ENCODE results near the gene PNPLA6. TPM values are rescaled to one million over a fixed set of nuclear protein-coding genes. Genes with fewer than 3 reads are reported as not detected.

The PNPLA6 gene
- total RNA-seq, 1 experiment from 2014 or later, result 86.0 TPM

DNA sequence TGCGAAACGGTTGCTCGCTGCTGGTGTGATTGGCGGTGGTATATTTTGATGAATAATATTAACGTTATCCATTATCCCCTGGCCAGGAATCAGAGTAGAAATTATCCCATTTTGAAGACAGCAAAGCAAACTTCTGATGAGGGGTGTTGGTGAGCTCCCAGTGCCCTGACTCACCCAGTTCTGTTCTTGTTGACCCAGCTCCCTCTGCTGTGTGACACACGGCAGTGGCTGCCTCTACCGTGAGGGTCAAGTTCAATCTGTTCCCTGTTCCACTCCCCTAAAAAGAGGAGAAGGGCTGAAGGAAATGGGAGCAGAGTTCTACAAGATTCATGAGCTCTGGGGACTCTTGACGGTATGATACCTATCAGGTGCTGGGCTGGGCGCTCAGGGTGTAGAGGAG, 62.2 kb downstream of the PNPLA6 start:
- no peak for DNase-seq (ENCODE audit: low read depth)

DNA sequence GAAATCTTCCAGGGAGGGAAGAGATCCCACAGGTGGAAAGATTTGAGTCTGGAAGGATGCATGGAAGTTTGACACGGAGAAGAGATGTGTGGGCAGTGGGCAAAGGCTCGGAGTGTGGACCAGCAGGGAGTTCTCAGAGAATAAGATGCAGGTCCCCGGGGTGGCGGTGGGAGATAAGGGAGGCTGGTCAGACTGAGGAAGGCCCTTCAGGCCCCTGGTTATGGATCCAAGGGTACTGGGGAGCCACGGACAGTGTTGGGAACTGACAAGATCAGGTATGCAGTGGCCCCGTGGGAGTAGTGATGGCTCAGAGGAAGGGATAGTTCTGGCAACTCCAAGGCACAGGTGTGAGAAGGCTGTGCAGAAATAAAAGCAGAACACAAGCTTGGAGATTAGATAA, 62.7 kb downstream of the PNPLA6 start:
- DNase-seq (ENCODE audit: low read depth), result no peak

DNA sequence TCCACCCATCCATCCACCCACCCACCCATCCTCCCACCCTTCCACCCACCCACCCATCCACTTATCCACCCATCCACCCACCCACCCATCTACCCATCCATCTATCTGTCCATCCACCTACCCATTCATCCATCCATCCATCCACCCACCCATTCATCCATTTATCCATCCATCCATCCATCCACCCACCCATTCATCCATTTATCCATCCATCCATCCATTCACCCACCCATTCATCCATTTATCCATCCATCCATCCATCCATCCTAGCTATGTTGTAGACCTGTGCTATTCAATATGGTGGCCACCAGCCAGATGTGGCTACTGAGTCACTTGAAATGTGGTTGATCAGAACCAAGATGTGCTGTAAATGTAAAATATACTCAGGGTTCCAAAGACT, 65.2 kb downstream of the PNPLA6 start:
- DNase-seq (ENCODE audit: low read depth), result no peak

DNA sequence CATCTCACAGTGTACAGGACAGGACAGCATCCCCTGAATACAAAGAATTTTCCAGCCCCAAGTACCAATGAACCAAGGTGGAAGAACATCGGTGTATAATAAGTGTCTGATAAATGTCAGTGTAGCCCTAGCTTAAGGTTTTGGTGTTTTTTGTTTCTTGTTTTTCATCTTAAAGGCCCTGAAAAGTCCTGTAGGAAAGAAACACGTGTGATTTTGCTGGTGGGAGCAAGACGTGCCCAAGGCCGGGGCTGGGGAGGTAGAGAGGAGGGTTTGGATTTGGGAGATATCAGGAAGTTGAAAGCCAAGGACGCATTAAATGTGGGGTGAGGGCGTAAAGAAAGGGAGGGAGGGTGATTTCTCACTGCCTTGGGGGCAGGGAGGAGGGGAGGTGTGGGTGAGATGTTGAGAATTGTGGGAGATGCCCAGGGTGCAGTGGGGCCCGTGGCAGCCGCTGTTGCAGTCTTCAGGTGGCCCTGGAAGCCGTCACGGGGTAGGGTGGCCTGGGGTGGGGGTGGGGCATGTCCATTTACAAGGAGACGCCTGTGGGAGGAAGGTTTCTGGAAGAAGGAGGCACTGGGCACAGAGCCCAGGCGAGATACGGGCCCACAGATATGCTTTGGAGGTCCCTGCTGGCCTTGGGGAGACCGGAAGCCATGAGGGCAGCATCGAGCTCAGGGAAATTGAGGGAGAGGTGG, 66.9 kb downstream of the PNPLA6 start:
- no peak for DNase-seq (ENCODE audit: low read depth)

DNA sequence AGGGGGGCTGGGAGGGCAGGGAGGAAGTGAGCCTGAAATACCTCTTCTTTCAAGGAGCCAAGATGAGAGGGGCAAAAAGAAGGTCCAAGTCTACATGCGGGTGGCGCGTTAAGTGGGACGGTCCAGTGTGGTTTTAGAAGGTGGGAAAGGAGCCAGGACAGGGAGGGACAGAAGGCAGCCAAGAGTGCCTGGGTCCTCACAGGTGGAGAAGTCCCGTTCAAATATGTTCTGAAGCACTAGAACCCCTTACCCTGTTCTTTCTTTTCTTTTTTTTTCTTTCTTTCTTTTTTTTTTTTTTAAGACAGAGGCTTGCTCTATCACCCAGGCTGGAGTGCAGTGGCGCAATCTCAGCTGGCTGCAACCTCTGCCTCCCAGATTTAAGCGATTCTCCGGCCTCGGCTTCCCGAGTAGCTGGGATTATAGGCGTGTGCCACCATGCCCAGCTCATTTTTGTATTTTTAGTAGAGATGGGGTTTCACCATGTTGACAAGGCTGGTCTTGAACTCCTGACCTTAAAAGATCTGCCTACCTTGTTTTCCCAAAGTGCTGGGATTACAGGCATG, 67.5 kb downstream of the PNPLA6 start:
- no peak for DNase-seq (ENCODE audit: low read depth)

DNA sequence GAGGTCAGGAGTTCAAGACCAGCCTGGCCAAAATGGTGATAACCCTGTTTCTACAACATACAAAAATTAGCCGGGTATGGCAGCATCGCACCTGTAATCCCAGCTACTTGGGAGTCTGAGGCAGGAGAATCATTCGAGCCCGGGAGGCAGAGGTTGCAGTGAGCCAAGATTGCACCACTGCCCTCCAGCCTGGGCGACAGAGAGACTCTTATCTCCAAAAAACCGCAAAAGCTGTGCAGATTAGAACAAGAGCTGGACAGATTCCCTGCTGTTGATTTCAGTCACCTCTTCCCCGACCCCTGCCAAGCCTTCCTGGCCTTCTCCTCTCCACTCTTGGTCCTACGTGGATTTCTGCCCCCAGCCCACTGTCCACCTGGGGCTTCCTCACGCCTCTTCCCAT, 68.4 kb downstream of the PNPLA6 start:
- no peak for DNase-seq (ENCODE audit: low read depth)

DNA sequence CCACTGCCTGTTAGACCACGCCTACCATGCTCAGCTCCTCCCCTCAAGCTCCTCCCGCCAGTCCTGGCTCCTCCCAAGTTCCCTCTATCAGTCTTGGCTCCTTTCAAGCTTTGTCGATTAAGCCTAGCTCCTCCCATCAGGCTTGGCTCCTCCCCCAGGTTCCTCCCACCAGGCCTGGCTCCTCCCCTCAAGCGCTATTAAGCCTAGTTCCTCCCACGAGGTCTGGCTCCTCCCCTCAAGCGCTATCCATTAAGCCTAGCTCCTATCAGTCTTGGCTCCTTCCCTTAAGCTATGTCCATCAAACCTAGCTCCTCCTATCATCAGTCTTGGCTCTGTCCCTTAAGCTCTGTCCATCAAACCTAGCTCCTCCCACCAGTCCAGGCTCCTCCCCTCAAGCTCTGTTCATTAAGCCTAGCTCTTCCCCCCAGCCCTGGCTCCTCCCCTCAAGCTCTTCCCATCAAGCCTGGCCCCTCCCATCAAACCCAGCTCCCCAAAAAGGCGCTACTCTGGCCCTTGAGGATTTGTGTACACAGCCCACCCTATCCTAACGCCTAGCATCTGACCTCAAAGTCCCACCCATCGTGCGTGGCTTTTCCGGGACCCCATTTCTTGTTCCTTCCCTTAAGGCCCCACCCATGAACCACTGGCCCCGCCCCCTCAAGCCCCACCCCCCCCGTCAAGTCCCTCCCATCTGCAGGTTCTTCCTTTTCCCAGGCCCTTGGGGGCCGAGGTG, 70.1 kb downstream of the PNPLA6 start:
- DNase-seq (ENCODE audit: low read depth), result peak; percentile 47

DNA sequence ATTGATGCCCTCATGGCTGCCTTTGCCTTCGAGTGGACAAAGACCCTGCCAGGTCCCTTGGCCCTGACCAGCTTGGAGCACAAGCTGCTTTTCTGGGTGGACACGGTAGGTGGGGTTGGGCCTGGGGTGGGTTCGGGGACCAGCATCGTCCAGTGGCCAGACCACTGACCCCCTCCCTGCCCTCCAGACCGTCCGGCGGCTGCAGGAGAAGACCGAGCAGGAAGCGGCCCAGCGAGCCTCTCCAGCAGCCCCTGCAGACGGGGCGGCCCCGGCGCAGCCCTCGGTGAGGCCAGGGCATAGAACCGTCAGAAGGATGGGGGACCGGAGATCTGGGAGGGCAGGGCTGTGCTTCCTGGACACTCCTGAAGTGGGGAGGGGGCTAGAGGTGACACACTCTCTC, 70.8 kb downstream of the PNPLA6 start:
- DNase-seq (ENCODE audit: low read depth), result no peak

DNA sequence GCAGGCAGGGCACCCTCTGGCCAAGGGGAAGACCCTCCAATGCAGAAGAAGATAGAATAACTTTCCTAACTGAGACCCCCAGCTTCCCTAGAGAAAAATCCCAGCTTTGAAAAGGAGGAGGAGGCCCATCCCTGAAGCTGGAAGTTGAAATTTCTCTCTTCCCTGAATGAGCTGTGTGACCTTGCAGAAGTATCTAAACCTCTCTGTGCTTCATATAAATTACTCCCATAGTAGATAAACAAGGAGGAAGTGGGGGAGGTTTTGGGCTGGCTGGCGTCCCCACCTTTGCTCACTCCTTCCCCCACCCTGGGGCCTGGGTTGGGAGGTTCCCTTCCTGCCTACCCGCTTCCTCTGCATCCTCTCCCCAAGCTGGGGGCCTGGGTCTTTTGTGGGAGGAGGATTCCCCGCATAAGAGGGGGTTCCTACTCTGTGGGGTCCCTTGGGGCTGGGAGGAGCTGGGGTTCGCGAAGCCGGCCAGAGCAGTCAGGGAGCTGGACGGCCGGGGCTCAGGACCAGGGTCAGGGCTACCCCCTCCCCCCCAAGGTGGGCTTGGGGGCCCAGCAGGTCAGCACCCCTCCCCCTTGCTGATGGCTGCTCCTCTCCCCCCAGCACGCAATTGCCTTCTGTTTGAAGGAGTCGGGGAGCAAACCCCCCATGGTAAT, 71.8 kb downstream of the PNPLA6 start:
- no peak for DNase-seq (ENCODE audit: low read depth)

DNA sequence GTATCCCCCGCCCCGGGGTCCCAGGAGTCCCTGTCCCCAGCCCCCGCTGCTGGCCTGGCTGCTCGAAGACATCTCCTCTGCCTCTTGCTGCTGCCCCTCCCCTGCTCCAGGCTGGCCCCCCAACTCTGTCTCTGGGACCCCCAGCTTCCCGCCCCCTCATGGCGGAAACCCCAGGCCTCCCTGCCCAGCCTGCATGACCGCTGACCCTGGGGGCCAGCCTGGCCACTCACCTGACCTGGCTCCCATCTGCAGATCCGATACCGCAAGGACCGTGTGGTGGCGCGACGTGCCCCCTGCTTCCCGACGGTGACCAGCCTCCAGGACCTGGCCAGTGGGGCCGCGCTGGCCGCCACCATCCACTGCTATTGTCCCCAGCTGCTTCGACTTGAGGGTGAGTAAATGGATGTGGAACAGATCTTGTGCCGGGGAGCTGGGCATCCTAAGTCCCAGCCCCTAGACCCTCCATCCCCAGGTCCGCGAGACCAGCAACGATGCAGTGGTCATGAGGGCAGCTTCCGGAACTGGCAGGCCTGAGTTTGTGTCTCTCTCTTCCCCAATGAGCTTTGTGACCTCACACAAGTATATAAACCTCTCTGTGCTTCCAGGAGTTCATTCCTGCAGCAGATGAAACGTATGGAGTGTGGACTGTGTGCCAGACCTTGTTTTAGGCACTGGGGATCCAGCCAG, 72.5 kb downstream of the PNPLA6 start:
- DNase-seq (ENCODE audit: low read depth), result no peak

DNA sequence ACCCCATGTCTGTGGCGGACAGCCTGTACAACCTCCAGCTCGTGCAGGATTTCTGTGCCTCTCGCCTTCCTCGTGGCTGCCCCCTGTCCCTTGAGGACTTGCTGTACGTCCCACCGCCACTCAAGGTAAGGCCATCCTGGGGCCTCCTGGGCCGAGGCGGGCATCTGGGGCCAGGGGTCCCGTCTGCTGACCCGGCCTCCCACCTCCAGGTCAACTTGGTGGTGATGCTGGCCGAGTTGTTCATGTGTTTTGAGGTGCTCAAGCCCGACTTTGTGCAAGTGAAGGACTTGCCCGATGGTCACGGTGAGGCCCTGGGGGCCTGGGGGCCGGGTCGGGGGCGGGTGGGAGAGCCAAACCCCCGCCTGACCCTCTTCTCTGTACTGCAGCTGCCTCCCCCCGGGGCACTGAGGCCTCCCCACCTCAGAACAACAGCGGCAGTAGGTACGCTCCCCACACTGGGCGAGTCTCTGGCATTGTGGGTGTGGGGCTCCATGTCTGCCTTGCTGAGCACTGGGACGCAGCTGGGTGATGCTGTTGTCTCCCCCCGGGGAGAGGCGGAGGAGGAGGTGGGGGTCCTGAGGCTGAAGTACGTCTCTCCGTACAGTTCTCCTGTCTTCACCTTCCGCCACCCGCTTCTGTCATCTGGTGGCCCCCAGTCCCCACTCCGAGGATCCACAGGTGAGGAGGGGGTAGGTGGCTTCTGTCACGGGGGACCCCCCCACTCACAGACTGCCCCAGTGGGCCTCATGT, 75.1 kb downstream of the PNPLA6 start:
- DNase-seq (ENCODE audit: low read depth), result no peak

Other genes starting within 250 kb of the PNPLA6 start
- gene INSR, start 241.3 kb upstream of the PNPLA6 start, total RNA-seq (2014; rRNA removed; shearing (Covaris generic)), result 0.37 and 1.6 TPM in 2 replicates
- gene ARHGEF18, start 186.8 kb upstream of the PNPLA6 start, total RNA-seq (2014; rRNA removed; shearing (Covaris generic)), result 27.7 and 54.2 TPM in 2 replicates
- gene PEX11G, start 46.7 kb upstream of the PNPLA6 start, total RNA-seq (2014; rRNA removed; shearing (Covaris generic)), result 0.20 and 0.74 TPM in 2 replicates
- 27.2 and 55.4 TPM in 2 replicates for gene ZNF358, start 19.6 kb upstream of the PNPLA6 start, total RNA-seq (2014; rRNA removed; shearing (Covaris generic))
- 2.9 and 7.8 TPM in 2 replicates for gene MCOLN1, start 13.1 kb upstream of the PNPLA6 start, total RNA-seq (2014; rRNA removed; shearing (Covaris generic))
- gene CAMSAP3, start 60.1 kb downstream of the PNPLA6 start, total RNA-seq (2014; rRNA removed; shearing (Covaris generic)), result 0.15 TPM in 1 of 2 replicates, not detected in the other
- gene XAB2, start 93.8 kb downstream of the PNPLA6 start, total RNA-seq (2014; rRNA removed; shearing (Covaris generic)), result 26.0 and 38.5 TPM in 2 replicates
- 54.8 and 67.8 TPM in 2 replicates for gene PET100, start 94.1 kb downstream of the PNPLA6 start, total RNA-seq (2014; rRNA removed; shearing (Covaris generic))
- not detected in 2 replicates for gene PCP2, start 98.0 kb downstream of the PNPLA6 start, total RNA-seq (2014; rRNA removed; shearing (Covaris generic))
- gene STXBP2, start 101.4 kb downstream of the PNPLA6 start, total RNA-seq (2014; rRNA removed; shearing (Covaris generic)), result 0.30 and 2.8 TPM in 2 replicates
- gene RETN, start 133.3 kb downstream of the PNPLA6 start, total RNA-seq (2014; rRNA removed; shearing (Covaris generic)), result not detected in 2 replicates
- gene MCEMP1, start 141.4 kb downstream of the PNPLA6 start, total RNA-seq (2014; rRNA removed; shearing (Covaris generic)), result not detected in 2 replicates
- 89.9 and 101 TPM in 2 replicates for gene TRAPPC5, start 145.1 kb downstream of the PNPLA6 start, total RNA-seq (2014; rRNA removed; shearing (Covaris generic))
- not detected in 2 replicates for gene FCER2, start 166.4 kb downstream of the PNPLA6 start, total RNA-seq (2014; rRNA removed; shearing (Covaris generic))
- gene CLEC4G, start 196.4 kb downstream of the PNPLA6 start, total RNA-seq (2014; rRNA removed; shearing (Covaris generic)), result not detected in 2 replicates
- gene CD209, start 211.8 kb downstream of the PNPLA6 start, total RNA-seq (2014; rRNA removed; shearing (Covaris generic)), result not detected in 2 replicates
- not detected in 2 replicates for gene CLEC4M, start 227.5 kb downstream of the PNPLA6 start, total RNA-seq (2014; rRNA removed; shearing (Covaris generic))

Measured in M059J (cell line).